RWPE1 (cell line): ENCODE results near the gene SNAI3.
A peak's percentile ranks its signal among the peaks of the same experiment; 100 is the strongest.

Experiments used
- CTCF ChIA-PET: fragments of 350-600 bp; sonication (Branson Sonifier 250); formaldehyde crosslinking; extraction: SDS; loops from one replicate; lab custom pipeline; 2021; lab: Yijun Ruan, JAX
- POLR2A ChIA-PET: fragments of 400-600 bp; formaldehyde crosslinking; extraction: SDS; loops from one replicate; lab custom pipeline; 2020; ENCODE audit warnings: antibody characterized with exemption; ENCODE audit not compliant: low non-redundant PET; lab: Yijun Ruan, JAX
- DNase-seq: peaks from one replicate; pipeline ENCODE4 v3.0.0; 2012; ENCODE audit warnings: low spot score
- H3K27ac ChIP-seq: fragments of 450-650 bp; 2 replicates; pipeline ENCODE4 v1.5.1; 2017
- CTCF ChIP-seq: fragments of 450-650 bp; conservative IDR thresholded peaks from 2 replicates; pipeline ENCODE4 v1.5.1; 2017; ENCODE audit warnings: low read depth, mild to moderate bottlenecking

The SNAI3 gene

GRCh38 chr16:88726408-88726749, 40.1 kb upstream of the SNAI3 start:
- DNase-seq, result no peak
- CTCF ChIA-PET, result no interaction called here
- TF ChIP-seq CTCF, result no peak

DNA sequence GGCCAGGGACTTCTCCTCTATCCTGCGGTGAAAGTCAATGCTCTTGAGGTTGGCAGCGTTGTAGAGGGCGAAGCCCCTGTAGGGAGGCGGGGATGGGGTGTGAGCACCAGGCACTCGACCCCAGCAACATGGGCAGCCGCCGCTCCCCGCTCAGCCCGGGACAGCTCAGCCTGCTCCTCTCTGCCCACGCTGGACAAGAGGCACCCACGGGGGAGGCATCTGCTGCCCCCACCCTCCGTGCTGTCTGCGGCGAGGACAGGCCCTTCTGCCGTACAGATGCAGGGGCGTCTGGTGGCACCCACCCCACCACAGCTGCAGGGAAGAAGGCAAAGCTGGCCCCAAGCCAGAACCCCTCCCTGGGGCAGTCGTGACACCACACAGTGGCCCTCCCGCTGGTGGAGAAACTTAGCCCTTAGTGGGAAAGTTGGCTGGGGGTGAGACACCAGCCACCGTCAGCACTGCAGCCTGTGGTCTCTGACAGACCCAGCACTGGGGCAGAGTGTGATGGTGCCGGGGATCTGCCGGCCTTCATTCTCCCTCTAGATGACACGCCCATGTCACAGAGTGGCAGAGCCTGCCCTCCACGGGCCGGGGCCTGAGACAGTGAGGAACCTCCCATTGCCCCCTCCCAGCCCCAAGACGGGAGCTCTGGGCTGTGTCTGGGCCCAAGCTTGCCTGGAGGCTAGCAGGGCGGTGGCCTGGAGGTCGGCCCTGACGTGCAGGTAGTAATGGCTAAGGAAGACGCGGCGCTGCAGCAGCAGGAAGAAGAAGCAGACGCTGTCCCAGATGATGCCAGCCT, 39.5 kb upstream of the SNAI3 start:
- POLR2A ChIA-PET, result no interaction called here
- DNase-seq, result no peak
- no peak for TF ChIP-seq CTCF
- H3K27ac ChIP-seq, result no peak overlapping the region
- CTCF ChIA-PET, result no interaction called here

More at GRCh38 chr16:88726408-88726749, 40.1 kb upstream of the SNAI3 start:
- POLR2A ChIA-PET, result no interaction called here
- no peak overlapping the region for H3K27ac ChIP-seq

- POLR2A ChIA-PET, result no interaction called here
- no peak for TF ChIP-seq CTCF
- CTCF ChIA-PET, result interaction anchor here (1.3 kb wide), 1 partner anchor 13 kb away, joined by 6 read pairs; no protein-coding TSS in a partner anchor
- H3K27ac ChIP-seq, result no peak overlapping the region
- DNase-seq, result no peak
These were observed 38.7 kb upstream of the SNAI3 start for GRCh38 chr16:88724855-88725555.

GRCh38 chr16:88723911-88724310, 37.6 kb upstream of the SNAI3 start:
- no peak for DNase-seq
- TF ChIP-seq CTCF, result no peak
- peak overlapping the region; percentile 9; the same call in 1 of the 2 replicates for H3K27ac ChIP-seq
- ChIA-PET POLR2A (no interaction called here), CTCF (interaction anchor here (1.3 kb wide), 1 partner anchor 14 kb away, joined by 6 read pairs; no protein-coding TSS in a partner anchor)

DNA sequence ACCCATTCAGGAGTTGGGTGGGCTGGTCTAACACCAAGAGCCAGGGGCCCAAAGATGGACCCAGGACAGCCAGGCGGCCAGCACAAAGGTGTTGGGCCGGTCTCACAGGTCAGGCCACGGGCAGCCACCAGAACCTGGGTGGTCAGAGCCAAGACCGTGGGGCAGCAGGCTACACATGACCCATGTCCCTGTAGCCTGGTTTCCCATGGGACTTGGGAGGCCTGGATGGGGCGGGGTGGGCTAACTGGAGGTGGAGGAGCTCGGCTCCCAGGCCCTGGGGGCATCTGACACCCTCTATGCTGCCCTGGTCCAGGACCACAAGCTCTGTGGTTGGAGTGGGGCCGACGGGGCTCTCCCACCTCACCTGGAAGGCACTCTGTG, 37.2 kb upstream of the SNAI3 start:
- TF ChIP-seq CTCF, result no peak
- no peak for DNase-seq
- CTCF ChIA-PET, result interaction anchor here (1.3 kb wide), 1 partner anchor 14 kb away, joined by 6 read pairs; no protein-coding TSS in a partner anchor
- POLR2A ChIA-PET, result no interaction called here
- peak overlapping the region; percentile 9; the same call in 1 of the 2 replicates for H3K27ac ChIP-seq

DNA sequence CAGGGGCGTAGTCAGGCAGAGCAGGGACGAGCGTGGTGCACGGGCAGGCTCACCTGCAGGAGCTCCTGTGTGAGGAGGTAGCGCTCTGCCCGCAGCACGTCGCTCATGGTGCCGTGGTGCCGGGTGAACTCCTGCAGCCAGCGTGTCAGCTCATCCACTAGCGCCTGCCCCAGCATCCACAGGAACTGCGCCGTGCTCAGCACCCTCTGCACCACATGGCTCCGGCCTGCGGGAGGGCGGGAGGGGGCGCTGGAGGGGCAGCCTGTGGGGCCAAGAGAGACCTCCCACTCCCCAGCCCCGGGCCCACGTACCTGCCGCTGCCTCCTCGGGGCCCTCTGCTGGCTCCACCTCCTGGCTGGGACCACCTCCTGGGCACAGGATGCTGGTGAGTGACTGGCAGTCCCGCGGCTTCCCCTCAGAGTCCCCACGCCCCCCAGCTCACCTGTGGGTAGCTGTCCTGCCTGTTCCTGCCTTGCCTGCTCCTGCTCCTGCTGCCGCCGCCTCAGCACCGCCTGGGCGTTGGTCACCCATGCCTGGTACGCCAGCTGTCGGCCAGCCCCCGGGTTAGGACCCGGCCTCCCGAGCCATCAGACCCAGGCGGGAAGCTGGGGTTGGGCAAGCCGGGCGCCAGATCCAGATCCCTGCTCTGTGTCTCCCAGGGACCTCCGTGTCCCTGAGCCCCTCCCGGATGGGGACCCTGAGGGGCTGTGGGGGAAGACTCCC, 36.6 kb upstream of the SNAI3 start:
- ChIA-PET POLR2A (no interaction called here), CTCF (interaction anchor here (0.6 kb wide), 1 partner anchor 22 kb away, joined by 6 read pairs; no protein-coding TSS in a partner anchor)
- no peak for DNase-seq
- 0 out of 2 replicates have a peak overlapping the region, but pooled peaks have one; percentile 9 for H3K27ac ChIP-seq
- TF ChIP-seq CTCF, result no peak
